IPS DF 4.7 (cell line): ENCODE data around the gene BHMT.

ENCODE experiments used
- DNase-seq: peaks from one replicate; pipeline ENCODE4 v3.0.0-alpha.2; 2013; ENCODE audit warnings: low spot score; ENCODE audit errors: extremely low read depth

The BHMT gene, protein sequence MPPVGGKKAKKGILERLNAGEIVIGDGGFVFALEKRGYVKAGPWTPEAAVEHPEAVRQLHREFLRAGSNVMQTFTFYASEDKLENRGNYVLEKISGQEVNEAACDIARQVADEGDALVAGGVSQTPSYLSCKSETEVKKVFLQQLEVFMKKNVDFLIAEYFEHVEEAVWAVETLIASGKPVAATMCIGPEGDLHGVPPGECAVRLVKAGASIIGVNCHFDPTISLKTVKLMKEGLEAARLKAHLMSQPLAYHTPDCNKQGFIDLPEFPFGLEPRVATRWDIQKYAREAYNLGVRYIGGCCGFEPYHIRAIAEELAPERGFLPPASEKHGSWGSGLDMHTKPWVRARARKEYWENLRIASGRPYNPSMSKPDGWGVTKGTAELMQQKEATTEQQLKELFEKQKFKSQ

DNA sequence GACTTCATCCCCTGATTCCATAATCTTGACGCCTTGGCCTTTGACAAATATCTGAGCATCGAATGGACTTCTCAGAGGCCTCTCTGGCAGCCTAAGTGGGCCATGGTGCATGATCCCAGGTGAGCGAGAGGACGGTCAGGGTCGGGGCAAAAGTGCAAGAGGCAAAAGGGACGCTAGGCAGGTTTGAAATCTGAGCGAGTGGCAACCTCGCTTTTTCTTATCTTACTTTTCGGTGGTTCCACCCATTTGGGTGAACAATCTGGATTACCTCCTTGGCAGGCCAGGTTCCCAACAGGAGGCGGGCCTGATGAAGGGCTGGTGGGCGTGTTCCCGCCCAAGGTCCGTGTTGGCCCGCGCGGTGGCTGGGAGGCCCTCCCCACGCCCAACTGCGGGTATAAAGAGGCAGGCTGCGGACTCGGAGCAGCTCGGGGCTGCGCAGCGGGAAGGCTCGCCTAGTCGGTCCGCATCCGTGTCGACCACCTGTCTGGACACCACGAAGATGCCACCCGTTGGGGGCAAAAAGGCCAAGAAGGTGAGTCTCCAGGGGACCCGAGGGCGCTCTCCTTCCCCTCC lies at the start of gene BHMT:
BHMT (plus strand) TSS at position 423 of the 573 bp plus-strand sequence; CDS start at position 500, 77 bp downstream.
- DNase-seq: no peak

DNA sequence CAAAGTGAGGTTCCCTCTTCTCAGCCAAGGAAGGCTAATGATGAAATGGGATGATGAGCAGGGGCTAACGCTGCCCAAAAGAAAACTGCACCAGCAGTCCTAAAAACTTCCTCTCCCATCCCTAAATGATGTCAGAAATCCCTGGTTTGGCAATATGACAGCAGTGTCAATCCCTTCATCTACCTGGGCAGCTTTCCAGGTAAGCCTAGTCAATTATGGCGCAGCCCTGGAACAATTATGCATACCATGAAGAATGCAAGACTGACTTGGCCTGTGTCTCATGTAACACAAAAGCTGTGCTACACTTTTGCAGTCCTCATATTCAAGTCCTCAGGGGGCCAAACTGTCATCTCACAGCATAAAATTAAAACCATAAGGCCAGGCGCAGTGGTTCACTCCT lies 49.2 kb upstream of the BHMT start:
- DNase-seq: no peak

DNA sequence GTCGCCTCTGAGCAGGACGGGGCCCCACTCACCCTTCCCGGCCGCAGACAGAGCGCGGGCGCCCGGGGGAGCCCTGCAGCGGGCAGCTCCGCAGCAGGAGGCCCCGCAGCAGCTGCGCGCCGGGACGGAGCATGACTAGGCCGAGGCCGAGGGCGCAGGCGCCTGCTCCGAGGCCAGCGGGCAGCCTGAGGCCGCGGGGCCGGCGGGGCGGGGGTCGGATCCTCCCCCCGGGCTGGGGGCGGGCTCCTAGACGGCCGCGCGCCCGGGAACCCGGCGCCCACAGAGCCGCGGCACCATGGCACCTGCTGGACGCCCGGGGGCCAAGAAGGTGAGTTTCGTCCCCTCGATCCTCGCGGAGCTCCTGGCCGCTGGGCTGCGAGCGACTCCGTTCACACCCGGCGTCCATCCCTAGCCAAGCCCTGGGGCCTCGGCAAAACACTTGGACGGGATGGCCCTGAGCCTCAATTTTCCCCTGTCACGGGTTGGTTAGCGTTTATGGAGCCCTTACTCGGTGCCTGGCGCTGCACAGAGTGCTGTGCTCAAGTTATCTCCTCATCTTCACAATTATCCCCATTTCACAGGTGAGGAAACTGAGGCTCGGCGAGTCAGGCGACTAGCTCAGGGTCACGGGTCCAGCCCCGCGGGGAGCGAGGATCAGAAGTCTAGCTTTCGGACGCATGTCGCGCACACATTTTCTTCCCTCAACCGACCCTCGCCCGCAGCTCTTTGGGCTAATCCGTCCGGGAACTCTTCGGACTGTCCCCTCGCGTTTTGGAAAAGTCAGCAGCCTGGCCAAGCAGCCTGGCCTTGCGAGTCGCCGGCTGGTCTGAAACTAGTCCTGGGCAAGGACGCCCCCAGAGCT lies 41.9 kb upstream of the BHMT start, which contains the start of the genes BHMT2 and DMGDH:
BHMT2 (plus strand) TSS at position 280 of the 862 bp plus-strand sequence; CDS start at position 296, 16 bp downstream.
DMGDH (minus strand) TSS at position 187 of the 862 bp plus-strand sequence; CDS start at position 133, 54 bp downstream.
- no peak for DNase-seq

DNA sequence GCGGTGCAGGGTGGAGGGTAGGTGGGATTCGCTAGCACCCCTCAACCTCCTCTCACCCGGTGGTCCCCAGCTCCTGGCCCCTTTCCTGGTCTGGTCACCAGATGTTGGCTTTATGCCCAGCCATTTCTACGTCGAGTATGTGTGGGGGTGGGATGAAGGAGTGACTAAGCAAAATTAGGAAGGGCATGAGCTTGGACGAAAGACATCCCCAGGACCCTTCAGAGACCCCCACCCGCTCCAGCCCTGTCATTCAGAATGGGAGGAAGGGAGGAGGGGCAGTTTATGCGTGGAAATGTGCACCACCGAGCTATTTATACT lies 41.3 kb upstream of the BHMT start:
- DNase-seq: no peak

DNA sequence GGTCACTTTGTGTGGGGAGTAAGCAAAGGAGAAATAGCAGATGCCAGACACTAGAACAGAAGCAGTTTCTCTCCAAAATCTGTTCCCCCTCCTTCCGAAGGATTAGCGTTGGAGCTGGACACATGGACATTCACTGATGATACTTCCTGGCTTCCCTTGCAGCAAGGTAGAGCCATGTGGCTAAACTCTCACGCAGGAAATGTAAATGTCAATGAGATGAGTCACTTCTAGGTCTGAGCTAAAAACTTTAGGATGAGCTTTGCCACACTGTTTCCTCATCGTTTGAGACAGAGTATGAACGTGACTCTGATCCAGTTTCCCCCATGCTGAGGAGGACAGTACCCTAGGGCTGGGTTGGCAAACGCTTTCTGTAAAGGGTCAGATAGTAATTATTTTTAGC lies 37.0 kb upstream of the BHMT start:
- DNase-seq: no peak

DNA sequence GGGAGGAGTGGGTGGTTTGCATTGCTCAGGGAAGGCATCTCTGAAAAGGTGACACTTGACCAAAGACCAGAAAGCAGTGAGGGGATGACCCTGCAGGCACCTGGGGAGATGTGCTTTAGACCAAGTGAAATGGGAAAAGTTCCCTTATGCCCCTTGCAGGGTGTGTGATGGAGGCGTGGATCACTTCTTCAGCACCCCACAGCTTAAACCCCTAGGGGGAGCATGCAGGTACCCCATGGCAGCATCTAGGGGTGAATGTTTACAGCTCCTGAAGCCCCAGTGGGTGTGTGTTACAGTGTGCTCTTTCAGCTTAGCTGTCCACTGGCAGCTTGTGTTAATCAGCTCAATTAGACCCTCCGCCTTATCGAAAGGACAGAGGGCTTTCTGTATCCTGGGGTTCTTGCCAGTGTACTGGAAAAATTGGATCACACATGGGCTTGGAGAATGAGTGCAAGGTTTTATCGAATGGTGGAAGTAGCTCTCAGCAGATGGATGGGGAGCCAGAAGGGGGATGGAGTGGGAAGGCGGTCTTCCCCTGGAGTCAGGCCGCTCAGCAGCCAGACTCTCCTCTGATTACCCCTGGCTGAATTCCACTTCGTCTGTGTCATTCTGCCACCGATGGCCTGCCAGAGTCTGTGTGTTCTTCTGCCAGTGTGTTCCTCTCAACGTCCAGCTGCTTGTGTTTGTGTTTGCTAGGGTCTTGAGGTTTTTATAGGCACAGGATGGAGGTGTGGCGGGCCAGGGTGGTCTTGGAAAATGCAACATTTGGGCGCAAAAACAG lies 35.8 kb upstream of the BHMT start:
- no peak for DNase-seq

DNA sequence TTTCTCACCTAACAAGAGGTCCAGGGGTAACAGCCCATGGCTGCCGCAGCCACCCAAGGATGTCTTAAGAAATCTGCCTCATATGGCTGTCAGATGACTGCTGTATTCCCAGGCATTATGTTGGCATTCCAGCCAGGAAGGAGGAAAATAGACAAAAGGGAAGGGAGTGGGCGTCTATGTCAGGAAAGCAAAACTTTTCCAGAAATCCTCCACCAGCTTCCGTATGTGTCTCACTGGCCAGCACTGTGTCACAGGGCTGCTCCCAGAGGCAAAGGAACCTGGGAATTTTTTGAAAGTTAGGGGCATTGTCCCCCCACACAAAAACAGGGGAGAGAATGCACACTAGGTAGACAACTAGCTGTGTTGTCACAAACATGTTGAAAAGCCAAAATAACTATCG lies 34.8 kb upstream of the BHMT start:
- DNase-seq: no peak

DNA sequence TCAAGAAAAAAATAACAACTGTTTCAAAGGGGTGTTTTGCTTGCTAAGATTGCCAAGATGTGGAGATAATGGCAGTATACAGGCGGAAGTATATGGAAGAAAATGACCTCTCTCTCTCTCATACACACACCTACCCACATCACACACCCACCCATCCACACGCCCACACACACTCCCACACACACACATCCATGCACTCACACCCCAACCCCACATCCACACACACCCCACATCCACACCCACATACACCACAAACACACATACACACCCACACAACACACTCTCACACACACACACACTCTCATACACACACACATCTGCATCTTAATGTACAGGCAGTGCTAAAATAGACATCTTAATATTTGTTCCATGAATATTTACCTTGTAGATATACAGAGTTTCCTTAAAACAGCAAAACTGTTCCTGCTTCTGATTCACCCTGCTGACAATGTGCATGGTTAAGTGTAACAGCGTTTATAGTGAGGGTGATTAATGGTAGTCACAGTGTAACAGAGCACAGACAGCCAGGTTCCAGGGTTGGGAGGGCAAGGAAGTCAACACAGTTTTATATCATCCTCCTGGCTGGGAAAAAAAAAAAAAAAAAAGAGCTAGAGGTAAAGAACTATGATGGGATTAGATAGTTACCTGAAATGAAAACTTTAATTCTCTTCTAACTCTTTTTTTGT lies 33.8 kb upstream of the BHMT start:
- DNase-seq: no peak

DNA sequence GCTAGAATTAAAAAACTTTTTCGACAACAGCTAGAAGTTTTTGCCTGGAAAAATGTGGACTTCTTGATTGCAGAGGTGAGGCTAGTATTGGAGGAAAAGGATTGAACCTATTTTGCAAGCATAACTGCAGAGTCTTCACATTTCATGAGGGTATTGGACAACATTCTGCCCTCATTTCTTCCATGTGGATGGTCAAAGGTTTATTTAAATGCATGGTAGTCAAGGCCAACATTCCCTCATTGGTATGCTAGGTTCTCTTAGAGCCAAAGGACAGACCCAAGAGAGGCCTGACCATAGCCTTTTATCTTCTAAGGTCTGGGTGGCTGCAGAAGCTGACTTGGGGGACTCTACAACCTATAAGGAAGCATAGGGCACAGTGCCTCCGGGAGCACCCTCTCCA lies 30.8 kb upstream of the BHMT start:
- DNase-seq: no peak

DNA sequence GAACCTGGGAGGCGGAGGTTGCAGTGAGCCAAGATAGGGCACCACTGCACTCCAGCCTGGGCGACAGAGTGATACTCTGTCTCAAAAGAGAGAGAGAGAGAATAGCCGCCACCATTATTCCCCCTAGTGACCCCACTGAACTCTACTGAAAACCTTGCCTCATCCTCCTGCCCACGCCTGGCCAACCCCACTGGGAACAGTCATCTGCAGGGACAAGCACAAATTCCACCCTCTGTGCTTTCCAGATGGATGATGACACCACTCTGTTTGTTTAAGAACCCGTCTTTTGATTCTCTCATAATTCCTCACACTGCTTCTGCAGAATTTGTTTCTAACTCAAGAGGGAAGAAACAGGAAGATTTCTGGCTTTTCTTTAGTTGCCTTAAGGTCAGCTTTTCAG lies 29.8 kb upstream of the BHMT start:
- no peak for DNase-seq

DNA sequence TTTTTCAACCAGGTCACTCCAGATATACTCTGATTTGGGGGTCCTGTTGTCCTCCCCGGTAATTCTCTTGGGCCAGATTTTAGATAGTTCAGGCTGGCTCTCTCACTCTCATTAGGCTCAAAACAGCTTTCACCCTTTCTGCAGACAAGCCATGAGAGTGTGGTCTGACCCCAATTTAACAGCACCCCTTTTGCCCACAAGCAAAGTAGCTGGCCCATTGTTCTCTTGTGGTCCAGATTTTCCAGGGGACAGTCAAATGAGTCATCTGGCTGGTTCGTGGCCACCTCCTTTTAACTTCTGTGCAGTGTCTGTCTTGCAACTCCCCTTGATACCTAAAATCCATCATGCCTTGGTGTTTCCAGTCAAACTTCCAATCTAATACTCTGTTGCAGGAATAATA lies 25.5 kb upstream of the BHMT start:
- no peak for DNase-seq

DNA sequence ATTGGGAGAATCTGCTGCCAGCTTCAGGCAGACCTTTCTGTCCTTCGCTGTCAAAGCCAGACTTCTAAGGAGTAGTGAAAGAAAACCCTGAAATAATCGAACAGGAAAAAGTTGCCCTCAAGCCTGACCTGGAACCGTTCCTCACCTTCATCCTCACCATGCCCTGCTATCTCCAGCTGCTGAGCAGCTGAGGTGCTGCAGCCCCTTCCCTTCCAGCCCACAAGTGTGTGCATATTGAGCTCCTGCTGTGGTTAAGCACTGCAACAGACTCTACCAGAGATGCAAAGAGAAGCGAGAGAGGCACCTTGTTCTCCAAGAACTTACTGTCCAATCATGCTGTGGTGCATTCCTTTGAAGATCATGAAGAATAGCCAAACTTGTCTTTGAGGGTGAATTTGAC lies 23.1 kb upstream of the BHMT start:
- DNase-seq: no peak

DNA sequence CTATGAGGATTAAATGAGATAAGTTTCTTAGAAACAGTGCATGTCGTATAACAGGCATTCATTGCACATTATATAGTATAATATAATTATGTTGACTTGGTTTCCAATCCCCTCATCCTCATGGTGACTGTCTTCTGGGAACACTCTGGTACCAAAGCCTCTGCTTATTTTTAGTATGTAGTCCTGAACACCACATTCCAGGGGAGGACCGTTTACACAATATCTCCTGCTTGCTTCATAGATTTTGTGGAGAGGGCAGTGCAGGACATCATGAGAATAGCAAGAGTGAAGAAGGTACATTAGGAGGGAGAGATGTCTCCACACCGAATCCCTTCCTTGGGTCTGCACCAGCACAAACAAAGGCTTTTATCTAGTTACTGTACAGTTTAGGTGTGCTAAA lies 20.5 kb upstream of the BHMT start:
- no peak for DNase-seq

DNA sequence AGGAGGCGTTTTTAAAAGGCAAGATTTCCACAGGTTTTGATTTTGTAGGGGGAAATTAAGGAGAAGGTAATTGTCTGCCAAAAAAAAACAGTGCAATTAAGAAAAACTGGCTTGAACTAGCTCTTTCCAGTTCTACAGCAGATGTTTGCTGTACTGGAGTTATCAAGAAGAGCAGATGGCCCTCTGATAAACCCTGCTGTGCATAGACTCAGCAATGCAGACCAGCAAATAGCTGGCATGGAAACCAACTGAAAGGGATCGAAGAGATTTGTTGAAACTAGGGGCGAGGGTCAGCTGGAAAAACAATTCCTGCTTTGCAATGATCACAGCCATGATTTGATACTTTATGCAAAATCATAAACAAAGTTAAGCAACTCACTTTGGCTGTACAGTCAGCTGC lies 17.8 kb upstream of the BHMT start:
- DNase-seq: no peak

DNA sequence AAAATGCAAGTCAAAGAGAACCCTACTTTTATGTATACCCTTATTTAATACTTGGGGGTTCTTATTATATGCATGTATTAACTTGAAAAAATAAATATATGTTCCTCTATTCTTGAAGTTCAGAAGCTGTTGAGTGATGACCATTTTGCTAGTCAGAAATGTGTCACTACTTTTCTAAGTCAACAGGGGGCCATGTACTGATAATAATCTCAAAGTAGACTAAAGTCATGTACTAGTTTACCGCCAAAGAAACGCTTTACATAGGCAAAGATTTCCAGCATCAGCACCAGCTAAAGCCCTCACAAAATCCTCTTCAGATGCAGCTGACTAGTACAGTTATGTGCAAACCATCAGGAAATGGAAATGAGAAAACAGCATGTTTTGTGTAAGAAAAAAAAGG lies 5.7 kb upstream of the BHMT start:
- DNase-seq: no peak

DNA sequence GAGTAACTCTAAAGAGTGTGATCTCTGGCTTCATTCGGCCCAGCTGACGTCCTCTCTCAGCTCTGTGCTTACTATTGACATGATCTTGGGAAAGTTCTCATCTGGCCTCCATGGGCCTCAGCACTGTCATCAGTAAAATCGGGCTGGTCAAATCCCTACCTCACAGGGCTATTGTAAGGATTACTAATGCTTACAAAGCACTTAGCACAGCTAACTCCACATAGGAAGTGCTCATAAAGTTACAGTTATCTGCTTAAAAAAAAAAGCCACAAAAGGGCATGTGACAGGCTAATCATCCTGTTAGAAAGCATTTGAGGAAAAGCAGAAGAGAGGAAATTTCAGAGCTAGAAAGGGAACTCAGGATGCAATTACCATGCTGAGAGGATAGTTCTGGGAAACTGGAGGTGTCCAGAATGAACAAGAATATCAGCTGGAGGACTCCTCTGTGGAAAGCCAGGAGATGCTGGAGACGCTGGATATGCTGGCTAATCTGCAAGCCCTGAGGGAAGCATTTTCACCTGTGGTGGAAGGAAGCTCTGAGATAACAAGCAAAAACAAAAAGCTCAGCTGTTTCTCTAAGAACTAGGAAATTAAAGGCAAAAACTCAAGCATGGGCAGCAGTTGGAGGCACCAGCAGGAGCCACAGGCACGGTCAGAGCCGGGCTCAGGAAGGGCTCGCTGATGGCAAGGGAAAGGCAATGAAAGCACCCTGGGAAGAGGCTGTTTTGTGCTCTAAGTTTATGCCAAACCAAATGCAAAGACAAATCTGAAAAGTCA lies 4.4 kb upstream of the BHMT start:
- DNase-seq: no peak

DNA sequence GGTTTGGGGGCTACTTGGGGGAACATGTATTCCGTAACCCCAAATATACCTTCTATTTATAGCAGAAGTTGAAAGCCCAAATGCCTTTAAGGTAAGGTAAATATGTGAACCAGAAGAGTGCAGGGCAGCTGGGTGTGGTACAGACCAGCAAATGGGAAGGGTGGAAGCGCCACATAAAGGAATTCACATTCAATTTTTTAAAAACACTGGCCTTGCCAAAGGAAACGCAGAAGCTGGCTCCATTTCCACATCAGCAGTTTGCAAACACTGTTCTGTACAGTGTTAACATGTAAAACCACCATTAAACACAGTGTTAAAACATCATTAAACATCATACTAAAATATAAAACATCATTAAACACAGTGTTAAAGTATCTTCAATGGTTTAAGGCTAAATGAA lies 3.5 kb upstream of the BHMT start:
- DNase-seq: no peak

DNA sequence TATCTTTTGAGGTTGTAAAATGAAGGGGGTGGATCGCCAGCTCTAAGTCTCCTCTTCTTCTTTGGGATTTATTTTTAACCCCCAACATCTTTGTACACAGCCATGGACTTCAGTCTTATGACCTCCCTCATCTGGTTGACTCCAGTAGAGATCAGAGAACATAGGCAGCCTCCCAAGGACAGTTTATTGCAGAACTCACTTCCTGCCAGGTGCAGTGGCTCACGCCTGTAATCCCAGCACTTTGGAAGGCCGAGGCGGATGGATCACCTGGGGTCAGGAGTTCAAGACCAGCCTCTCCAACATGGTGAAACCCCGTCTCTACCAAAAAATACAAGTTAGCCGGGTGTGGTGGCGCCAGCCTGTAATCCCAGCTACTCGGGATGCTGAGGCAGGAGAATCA lies 2.8 kb upstream of the BHMT start:
- no peak for DNase-seq

DNA sequence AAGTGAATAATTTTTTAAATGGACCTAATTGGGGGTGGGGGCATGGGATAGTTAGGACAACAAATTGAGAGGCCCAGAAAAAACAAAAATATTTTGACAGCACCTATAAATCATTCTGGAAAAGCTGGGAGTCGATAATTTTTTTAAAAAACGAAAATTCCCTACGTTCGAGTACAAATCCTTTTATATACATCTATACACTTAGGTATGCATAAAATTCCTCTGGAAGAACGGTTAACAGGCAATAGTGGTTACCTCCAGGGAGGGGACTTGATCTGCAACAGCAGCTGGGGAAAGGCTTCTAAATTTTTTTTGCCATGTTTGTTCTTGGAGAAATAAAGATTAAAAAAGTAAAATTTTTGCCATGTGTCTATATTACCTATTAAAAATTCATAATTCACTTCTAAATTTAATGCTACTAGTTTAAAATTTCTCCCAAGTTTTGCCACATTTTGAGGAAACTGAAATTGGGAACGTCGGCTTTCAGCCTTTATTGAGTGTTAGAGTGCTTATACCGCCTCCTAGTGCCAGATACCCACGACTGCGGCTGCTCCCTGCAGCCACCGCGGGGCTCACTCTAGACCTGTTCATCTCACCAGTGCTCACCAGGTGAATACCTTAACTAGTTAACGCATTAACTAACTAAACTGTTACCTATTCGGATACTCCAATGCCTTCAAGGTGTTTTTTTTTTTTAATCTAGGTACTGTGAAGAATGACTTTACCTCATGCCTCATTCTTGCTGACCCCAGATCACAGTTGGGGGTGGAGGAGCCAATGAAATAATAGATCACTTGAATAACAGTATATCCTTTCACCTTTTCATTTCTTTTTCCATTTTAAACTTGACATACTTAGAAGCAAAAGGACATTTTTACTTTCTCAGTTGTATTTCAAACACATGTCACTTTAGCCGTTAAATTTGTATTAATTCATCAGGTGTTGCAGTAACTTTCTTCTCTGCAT lies 1.8 kb upstream of the BHMT start:
- no peak for DNase-seq
